Iris pigment epithelial cell (primary cell): Measurements from ENCODE around the gene WDR75.
"Not testable (repeated sequence)": the region's sequence is repeated elsewhere in the genome, so short reads cannot be mapped to it uniquely, and the experiment has no call there.

ENCODE experiments used
- DNase-seq: peaks from one replicate; pipeline ENCODE4 v3.0.0-alpha.2; 2011; ENCODE audit warnings: low read depth

Gene WDR75

GRCh38 chr2:189440947-189441708, at the start of gene WDR75:
Gene WDR75 (plus strand): TSS chr2:189441474. CDS start chr2:189441493, 19 bp downstream.
- DNase-seq = peak; percentile 94

DNA sequence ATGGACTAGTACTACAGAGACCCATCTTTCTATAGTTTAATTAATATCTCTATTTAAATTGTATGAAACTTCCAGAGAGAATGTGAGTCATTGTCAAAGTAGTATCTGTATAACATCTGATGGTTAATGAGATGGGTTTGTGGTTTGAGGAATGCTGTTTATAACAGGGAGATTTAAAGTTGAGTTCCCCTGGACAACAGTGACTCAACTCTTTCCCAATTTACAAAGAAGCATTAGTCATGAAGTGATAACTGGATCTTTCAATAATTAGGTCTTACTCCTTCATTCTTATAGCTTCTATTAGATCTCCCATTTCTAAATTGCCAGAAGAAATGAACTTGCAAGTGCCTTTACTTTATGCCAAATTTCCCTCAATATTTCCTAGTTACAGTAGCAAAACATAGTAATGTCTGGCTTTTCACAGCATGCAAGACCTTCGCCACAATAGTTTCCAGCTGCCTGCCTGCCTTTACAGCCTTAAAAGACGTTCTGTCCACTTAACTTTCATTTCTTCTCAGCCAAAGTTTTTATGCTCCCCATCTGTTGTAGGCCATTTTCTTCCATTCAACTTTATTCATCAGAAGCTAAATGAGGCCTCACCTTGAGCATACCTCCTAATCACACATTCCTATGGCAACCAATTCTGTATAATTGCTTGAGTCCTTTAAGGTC, 47.7 kb upstream of the WDR75 start:
- peak; percentile 98 for DNase-seq

DNA sequence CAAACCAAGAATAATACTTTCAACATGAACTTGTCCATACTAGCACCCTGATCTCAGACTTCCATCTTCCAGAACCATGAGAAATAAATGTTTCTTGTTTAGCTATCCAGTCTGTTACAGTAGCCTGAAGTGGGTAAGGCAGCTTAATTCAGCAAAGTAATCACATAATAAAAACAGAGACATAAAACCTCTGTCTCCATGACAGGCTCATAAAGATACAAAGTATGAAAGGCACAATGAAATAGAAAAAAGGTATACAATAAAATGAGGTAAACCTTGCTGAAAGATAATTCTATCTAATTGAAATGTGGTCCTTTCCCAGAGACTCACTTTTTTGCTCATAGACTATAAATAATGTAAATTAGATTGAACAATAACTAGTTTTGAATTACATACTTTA, 46.7 kb upstream of the WDR75 start:
- DNase-seq = no peak

DNA sequence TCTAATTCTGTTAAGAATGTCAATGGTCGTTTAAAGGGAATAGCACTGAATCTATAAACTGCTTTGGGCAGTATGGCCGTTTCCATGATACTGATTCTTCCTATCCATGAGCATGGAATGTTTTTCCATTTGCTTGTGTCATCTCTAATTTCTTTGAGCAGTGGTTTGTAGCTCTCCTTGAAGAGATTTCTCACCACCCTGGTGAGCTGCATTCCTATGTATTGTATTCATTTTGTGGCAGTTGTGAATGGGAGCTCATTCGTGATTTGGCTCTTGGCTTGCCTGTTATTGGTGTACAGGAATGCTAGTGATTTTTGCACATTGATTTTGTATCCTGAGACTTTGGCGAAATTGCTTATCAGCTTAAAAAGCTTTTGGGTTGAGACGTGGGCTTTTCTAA, 38.3 kb upstream of the WDR75 start:
- DNase-seq = peak; percentile 79

- no peak for DNase-seq
Observed at GRCh38 chr2:189406586-189407233, 34.6 kb upstream of the WDR75 start.

GRCh38 chr2:189407281-189408209, 33.7 kb upstream of the WDR75 start:
- DNase-seq = peak; percentile 83

DNA sequence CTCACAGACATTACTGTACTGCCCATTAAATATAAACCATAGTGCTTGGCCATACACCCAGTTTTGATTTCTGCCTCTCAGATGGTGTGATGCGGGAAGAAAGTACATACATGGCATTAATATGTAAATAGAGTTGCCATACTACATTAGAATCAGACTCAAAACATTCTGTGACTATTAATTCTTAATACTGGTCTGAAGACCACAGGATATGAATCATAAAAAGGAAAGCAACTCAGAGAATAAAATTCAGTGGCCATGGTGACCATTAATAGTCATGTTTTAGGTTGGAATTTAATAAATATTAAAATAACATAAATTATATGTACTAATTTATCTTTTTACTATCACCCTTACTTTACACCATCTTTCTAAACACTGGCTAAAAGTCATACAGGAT, 33.0 kb upstream of the WDR75 start:
- DNase-seq = peak; percentile 55

DNA sequence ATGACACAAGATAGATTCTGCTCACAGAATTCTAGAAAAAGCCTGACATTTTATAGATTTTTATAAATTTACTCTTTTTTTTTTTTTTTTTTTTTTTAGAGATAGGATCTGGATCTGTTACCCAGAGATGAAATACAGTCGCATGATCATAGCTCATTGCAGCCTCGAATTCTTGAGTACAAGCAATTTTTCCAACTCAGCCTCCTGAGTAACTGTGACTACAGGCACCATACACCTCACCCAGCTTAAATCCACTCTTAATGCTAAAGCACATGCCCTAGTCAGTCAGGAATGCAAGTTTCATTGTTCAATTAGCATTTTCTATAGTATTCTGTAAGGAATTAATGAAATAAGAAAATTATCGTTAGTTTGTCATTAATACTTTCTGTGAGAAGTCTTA, 32.1 kb upstream of the WDR75 start:
- DNase-seq = peak; percentile 65

GRCh38 chr2:189409647-189410046, 31.6 kb upstream of the WDR75 start:
- peak; percentile 52 for DNase-seq

DNA sequence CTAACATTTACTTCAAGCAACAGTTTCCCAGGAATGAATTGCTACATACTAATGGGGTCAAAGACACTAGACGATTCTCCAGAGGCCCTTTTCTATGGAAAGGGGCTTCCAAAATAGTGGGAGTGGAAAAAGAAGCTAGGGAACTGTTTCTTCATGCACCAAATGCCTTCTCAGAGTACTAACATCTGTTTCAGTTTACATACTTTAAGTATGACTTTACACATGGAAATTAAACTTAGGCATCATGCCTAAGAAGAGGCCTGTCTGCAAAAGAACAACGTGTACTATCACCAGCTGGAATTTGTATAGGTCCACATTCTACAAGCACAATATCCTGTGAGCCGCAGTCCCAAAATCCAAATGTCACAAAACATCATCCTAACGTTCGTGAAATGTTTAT, 29.4 kb upstream of the WDR75 start:
- DNase-seq = peak; percentile 94

GRCh38 chr2:189412330-189412953, 28.8 kb upstream of the WDR75 start:
- peak; percentile 72 for DNase-seq

GRCh38 chr2:189413249-189413648, 28.0 kb upstream of the WDR75 start:
- DNase-seq = no peak

DNA sequence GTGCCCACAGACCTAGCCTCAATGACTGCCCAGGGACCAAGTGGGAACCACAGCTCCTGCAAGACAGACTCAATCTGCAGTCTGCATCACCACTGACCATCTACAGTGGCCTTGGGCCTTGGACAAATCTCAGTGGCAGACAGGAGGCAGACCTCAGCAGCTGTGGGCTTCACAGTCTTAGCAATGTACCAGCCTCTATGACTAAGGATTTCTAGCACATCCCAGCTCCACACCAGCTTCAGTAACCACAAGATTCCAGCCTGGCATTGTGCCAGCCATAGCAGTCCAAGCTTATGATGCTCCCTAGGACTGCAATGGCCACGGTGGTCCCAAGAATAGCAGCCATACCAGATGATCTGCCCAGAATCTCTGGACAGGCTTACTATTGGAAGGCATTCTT, 19.6 kb upstream of the WDR75 start:
- DNase-seq = peak; percentile 85

DNA sequence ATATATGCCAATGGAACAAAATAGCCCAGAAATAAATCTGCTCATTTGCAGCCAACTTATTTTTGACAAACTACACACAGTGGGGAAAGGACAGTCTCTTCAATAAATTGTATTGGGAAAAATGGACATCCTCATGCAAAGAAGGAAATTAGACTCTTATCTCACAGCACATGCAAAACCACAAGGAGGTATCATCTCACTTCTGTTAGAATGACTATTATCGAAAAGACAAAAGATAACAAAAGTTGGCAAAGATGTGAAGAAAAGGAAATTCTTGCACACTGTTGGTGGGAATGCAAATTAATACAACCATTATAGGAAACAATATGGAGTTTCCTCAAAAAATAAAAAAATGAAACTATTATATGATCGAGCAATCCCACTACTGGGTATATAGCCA, 16.3 kb upstream of the WDR75 start:
- DNase-seq = no peak

GRCh38 chr2:189425676-189426075, 15.6 kb upstream of the WDR75 start:
- no peak for DNase-seq

DNA sequence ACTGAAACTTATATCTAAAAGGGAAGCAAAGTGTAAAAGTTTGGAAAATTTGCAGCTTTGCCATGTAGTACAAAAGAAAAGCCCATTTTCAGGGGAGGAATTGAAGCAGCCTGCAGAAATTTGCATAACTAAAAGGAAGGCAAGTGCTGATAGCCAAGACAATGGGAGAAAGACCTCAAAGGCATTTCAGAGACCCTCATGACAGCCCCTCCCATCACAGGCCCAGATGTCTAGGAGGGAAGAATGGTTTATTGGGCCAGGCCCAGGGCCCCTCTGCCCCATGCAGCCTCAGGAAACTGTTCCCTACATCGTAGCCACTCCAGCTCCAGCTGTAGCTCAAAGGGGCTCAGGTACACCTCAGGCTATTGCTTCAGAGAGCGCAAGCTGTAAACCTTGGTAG, 14.4 kb upstream of the WDR75 start:
- DNase-seq = no peak

DNA sequence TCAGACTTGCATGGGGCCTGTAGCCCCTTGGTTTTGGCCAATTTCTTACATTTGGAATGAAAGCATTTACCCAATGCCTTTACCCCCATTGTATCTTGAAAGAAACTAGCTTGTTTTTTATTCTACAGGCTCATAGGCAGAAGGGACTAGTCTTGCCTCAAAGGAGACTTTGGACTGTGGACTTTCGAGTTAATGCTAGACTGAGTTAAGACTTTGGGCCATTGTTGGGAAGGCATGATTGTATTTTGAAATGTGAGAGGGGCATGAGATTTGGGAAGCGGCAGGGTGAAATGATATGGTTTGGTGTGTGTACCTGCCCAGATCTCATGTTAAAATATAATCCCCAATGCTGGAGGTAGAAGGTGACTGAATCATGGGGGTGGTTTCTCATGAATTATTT, 13.4 kb upstream of the WDR75 start:
- DNase-seq = no peak

DNA sequence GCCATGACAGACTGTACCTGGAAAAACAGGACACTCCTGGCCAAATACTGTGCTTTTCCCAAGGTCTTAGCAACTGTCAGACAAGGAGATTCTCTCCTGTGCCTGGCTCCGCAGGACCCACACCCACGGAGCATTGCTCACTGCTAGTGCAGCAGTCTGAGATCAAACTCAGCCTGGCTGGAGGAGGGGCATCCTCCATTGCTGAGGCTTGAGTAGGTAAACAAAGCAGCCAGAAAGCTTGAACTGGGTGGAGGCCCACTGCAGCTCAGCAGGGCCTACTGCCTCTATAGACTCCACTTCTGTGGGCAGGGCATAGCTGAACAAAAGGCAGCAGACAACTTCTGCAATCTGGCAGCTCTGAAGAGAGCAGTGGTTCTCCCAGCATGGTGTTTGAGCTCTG, 10.8 kb upstream of the WDR75 start:
- peak; percentile 33 for DNase-seq

GRCh38 chr2:189435803-189436202, 5.5 kb upstream of the WDR75 start:
- DNase-seq = not testable (repeated sequence)

- no peak for DNase-seq
Observed at GRCh38 chr2:189437926-189438325, 3.3 kb upstream of the WDR75 start.

DNA sequence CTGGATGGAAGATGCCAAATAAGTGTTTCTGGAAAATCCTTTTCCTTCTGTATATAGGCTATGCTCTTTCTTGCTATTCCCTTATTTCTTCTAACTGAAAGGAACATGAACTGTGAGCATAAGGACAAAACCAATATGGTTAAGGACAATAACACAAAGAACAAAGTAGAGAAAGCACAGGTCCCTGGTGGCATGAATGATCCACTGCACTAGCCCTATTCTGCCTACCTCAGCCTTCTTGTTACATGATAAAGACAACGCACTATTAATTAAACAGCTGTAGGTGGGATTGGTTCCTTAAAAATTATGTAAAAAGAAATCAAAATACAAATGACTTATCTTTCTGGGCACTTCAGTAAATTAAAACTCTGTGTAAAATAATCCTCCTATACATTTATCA, 1.9 kb upstream of the WDR75 start:
- DNase-seq = no peak

- no peak for DNase-seq
Observed at GRCh38 chr2:189440644-189440946, 679 bp upstream of the WDR75 start.
